Sigmoid colon (tissue), 3 donors: ENCODE results near the gene NAA80.

Experiments used
- CTCF ChIP-seq, 4 experiments: fragments of 450-650 bp in 3 of 4; fragments of 200-600 bp in 1 of 4; IDR thresholded peaks; one replicate each; pipeline ENCODE4 v1.5.1; 2016 to 2019; ENCODE audit warnings: antibody characterized with exemption in 4 of 4, mild to moderate bottlenecking in 3 of 4, moderate library complexity in 2 of 4
- POLR2A ChIP-seq, 2 donors: fragments of 450-650 bp; IDR thresholded peaks; one replicate each; pipeline ENCODE4 v1.6.1; 2016; ENCODE audit warnings: antibody characterized with exemption in 2 of 2, mild to moderate bottlenecking in 2 of 2, moderate library complexity in 2 of 2

DNA sequence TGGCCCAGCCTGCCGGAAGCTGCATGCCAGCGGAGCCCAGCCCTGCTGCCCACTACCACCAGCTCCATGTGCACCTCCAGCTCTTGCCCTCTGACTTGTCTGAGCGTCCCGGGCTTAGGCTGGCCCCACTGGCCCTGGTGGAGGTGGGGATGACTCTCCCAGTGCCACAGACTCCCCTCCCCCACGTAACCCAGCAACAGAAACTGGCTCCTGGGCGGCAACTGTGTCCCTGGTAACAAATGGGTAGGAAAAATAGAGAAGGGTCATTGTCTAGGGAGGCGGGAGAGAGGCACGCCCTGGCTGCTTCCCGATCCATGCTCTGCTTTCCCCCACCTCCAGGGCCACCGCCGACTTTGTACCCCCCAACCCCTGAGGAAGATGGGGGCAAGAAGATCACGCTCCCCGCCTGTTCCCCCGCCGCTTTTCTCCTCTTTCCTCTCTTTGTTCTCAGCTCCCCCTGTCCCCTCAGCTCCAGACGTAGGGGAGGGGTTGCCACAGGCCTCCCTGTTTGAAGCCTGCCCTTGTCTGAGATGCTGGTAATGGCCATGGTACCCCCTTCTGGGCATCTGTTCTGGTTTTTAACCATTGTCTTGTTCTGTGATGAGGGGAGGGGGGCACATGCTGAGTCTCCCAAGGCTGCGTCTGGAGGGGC lies 41.0 kb downstream of the NAA80 start:
- TF ChIP-seq POLR2A (IDR thresholded peaks at IDR 0.05) (no peak), CTCF (IDR thresholded peaks at IDR 0.05) (no peak)
